Dermis blood vessel endothelial cell (primary cell): ENCODE data around the gene WWC1. TPM values are rescaled to one million over a fixed set of nuclear protein-coding genes. Genes with fewer than 3 reads are reported as not detected.

Experiments used
- DNase-seq: peaks from one replicate; pipeline ENCODE4 v3.0.0; 2010
- total RNA-seq: library from RNA; depleted of rRNA; stranded (reverse); fragments of >200 nt; gene quantifications from 2 replicates; pipeline ENCODE4 v1.2.3, GENCODE V29; 2014

WWC1 gene
- total RNA-seq = 1.1 and 26.2 TPM in 2 replicates

- peak; percentile 25 for DNase-seq
Measured at GRCh38 chr5:168291342-168291963, at the start of gene WWC1. WWC1 (plus strand) TSS chr5:168291645; CDS start chr5:168292153, 508 bp downstream.

- no peak for DNase-seq
Measured at GRCh38 chr5:168244838-168245559, 46.4 kb upstream of the WWC1 start.

- DNase-seq = no peak
Measured at GRCh38 chr5:168249923-168250322, 41.5 kb upstream of the WWC1 start.

GRCh38 chr5:168251259-168251658, 40.2 kb upstream of the WWC1 start:
- DNase-seq = no peak

GRCh38 chr5:168254013-168254693, 37.3 kb upstream of the WWC1 start:
- no peak for DNase-seq

DNA sequence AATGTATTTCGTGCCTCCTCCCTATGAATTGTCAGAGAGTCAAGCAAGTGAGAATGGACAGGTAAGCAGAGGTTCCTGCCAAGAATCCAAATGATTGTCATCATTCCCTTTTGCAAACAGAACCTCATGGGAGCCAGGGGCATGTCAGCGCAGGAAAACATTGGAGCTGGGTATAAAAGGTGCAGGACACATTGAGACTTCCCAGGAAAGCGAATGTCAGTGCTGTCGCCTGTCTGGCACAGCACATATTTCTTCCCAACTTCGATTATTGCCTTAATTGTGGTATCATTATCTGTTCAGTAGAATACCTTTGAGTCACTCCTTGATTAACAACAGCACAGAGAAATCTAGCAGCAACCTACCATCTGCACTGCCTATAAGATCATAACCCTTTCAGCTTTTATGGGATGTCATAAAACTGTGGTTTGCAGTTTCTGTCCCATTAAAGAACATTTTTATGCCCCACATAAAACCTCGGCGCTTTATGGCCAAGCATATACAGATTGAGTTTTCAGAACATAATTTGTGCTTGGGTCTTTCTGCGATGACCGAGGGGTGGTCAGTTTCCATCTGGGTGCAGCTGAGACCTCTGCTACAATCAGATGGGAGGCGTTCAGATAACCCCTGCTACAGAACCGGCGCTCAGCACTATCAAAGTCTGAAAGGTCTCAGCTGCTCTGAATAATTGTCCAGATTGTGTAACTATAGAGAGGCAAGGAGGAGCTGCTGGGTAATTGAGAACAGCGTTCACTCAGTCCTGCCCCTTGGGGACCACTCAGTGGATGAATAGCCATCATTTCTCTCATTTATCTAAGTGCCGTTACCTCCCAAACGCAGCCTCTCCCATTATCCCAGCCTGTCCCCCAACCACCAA, 30.9 kb upstream of the WWC1 start:
- no peak for DNase-seq

- no peak for DNase-seq
Measured at GRCh38 chr5:168261227-168261571, 30.2 kb upstream of the WWC1 start.

- DNase-seq = no peak
Measured at GRCh38 chr5:168262042-168262743, 29.3 kb upstream of the WWC1 start.

DNA sequence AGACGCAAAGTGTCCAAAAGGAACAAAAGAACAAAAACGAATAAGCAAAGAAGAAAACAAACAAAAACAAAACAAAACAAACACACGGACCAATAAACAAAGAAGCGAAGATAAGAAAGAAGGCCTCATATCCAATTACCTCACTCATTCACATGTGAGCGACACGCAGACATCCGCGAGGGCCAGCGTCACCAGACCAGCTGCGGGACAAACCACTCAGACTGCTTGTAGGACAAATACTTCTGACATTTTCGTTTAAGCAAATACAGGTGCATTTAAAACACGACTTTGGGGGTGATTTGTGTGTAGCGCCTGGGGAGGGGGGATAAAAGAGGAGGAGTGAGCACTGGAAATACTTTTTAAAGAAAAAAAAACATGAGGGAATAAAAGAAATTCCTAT, 28.3 kb upstream of the WWC1 start:
- no peak for DNase-seq

DNA sequence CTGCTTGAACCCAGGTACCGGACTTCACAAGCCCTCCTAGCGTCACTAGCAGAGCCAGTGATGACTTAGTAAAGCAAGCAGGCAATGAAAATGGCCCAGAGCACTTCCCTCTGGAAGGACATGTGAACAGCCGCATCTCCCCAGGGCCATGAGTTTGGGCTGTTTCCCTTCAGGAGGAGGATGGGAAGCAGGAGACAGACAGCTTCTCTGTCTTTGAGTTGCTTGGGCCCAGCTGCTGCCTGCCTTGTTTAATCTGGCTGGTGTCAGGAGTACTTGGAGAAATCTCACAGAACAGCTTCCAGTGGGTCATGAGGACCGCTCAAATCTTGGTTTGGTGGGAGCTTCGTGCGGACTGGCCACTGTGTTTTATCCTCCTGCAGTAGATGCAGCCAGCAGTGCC, 25.4 kb upstream of the WWC1 start:
- DNase-seq = no peak

- peak; percentile 82 for DNase-seq
Measured at GRCh38 chr5:168268949-168269936, 22.2 kb upstream of the WWC1 start.

DNA sequence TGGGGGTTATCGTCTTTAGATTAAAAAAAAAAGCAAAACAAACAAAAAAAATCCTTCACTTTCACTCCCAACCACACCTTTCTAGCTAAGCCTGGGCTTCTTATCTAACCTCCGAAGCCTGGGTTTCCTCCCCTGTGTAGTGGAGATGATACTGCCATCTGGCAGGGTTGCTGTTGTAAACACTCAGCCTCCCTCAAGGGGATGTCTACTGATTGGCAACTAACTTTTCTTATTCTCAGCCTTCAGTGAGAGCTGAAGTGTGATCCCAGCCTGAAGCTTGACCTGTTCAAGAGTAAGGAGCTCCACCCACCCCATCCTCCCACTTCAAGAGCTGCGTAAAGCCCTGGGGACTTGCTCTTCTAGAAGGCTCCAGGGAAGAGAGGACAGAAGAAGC, 21.5 kb upstream of the WWC1 start:
- DNase-seq = no peak

DNA sequence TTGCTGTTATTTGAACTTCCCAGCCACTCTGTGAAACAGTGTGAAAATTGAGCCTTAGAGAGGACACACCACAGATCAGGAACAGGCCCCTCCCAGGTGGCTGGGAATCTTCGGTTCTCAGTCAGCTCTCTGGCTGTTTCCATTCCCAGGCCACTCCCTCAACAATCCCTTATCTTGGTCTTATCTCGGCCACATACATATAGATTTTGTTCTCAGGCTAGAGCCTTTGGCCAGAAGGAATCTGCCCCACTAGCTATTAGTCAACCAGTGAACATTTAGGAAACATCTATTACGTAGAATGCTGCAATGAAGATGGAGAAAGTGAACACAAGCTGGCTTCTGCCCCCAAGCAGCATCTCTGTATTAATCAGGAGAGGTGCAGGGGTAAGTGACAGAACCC, 21.0 kb upstream of the WWC1 start:
- no peak for DNase-seq

- no peak for DNase-seq
Measured at GRCh38 chr5:168273056-168273980, 18.1 kb upstream of the WWC1 start.

DNA sequence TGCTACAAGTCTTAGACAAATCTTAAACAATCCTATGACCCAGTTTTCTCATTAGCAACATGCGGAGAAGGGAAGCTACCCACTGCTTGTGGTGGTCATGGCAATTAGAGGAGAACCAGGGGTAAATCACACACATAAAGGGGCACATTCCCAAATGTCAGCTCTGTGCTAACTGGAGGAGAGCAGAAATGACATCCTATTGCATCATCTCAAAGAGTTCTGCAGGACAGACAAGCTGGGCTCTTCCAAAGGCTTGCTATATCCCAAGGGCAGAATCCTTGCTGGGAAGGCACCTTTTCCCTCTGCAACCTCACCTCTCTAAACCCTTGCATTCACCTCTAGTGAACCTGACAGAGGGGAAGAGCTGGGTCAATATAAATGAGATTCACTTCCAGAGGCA, 17.0 kb upstream of the WWC1 start:
- DNase-seq = no peak

DNA sequence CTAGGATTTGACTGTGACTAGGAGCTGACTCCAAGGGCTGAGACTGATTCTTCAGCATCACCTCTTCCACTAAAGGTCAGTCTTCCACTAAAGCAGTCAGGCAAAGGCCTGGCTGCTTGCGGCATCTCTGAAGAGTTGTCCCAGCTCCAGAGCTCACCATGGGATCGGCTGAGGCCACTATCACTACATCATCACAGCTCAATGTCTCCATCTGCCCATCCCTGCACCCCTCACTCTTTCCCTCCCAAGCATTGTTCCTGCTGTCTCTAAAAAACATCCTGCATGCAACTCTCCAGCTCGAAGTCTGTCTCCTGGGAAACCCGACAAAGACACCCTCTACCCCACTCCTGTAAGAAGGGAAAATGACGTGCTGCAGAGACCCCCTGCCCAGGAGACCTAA, 15.5 kb upstream of the WWC1 start:
- no peak for DNase-seq

GRCh38 chr5:168282120-168282519, 9.3 kb upstream of the WWC1 start:
- DNase-seq = no peak

- DNase-seq = no peak
Measured at GRCh38 chr5:168284809-168285208, 6.6 kb upstream of the WWC1 start.

- DNase-seq = no peak
Measured at GRCh38 chr5:168285696-168286095, 5.7 kb upstream of the WWC1 start.

GRCh38 chr5:168286386-168286785, 5.1 kb upstream of the WWC1 start:
- DNase-seq = no peak
